Keratinocyte (primary cell): ENCODE data around the gene GRM7. TPM values are rescaled to one million over a fixed set of nuclear protein-coding genes. Genes with fewer than 3 reads are reported as not detected.

Source experiments
- DNase-seq: peaks from one replicate; pipeline ENCODE4 v3.0.0-alpha.2; 2011; ENCODE audit warnings: low read depth, missing footprints, low spot score
- FAIRE-seq: peaks from 2 replicates; lab custom pipeline; 2011; peaks lifted over from hg19 to GRCh38; lab: Jason Lieb, UNC
- H2AFZ ChIP-seq: 2 replicates; pipeline ENCODE4 v1.6.0; 2012; ENCODE audit warnings: low read length, control low read depth, inconsistent platforms; ENCODE audit not compliant: control insufficient read depth
- H3K27ac ChIP-seq: 2 replicates; pipeline ENCODE4 v1.5.1; 2011; ENCODE audit warnings: low read length; ENCODE audit not compliant: control insufficient read depth, insufficient read depth
- H3K27me3 ChIP-seq: 3 replicates; pipeline ENCODE4 v1.6.0; 2011; ENCODE audit warnings: low read length; ENCODE audit not compliant: control insufficient read depth, insufficient read depth; ENCODE audit errors: extremely low read depth
- H3K36me3 ChIP-seq, 2 experiments: 2 replicates in 1 of 2; 3 replicates in 1 of 2; pipeline ENCODE4 v1.5.1; 2011; ENCODE audit warnings: low read length in 2 of 2, mild to moderate bottlenecking in 1 of 2; ENCODE audit not compliant: control insufficient read depth in 2 of 2, insufficient read depth in 2 of 2; ENCODE audit errors: extremely low read depth in 1 of 2
- H3K4me1 ChIP-seq: 3 replicates; pipeline ENCODE4 v1.5.1; 2011; ENCODE audit warnings: low read length; ENCODE audit not compliant: control insufficient read depth, insufficient read depth; ENCODE audit errors: extremely low read depth
- H3K4me2 ChIP-seq: 3 replicates; pipeline ENCODE4 v1.6.0; 2011; ENCODE audit warnings: low read depth, low read length; ENCODE audit not compliant: control insufficient read depth, insufficient read depth; ENCODE audit errors: extremely low read depth
- H3K4me3 ChIP-seq, 3 experiments: fragments of 200-600 bp in 1 of 3; sonication (generic) in 1 of 3; 2 replicates in 2 of 3; 3 replicates in 1 of 3; pipeline ENCODE4 v1.5.1; 2011 to 2016; ENCODE audit warnings: low read length in 3 of 3, mild to moderate bottlenecking in 3 of 3, control low read depth in 2 of 3, inconsistent platforms in 1 of 3, low read depth in 1 of 3, mixed read lengths in 1 of 3, mixed run types in 1 of 3, moderate library complexity in 1 of 3; ENCODE audit not compliant: control insufficient read depth in 2 of 3, insufficient read depth in 2 of 3; ENCODE audit errors: extremely low read depth in 1 of 3
- H3K79me2 ChIP-seq: 2 replicates; pipeline ENCODE4 v1.6.0; 2012; ENCODE audit warnings: low read length; ENCODE audit not compliant: control insufficient read depth, insufficient read depth
- H3K9ac ChIP-seq: 3 replicates; pipeline ENCODE4 v1.6.0; 2011; ENCODE audit warnings: low read length; ENCODE audit not compliant: control insufficient read depth, insufficient read depth; ENCODE audit errors: extremely low read depth
- H3K9me1 ChIP-seq: 3 replicates; pipeline ENCODE4 v1.6.0; 2011; ENCODE audit warnings: low read length; ENCODE audit not compliant: control insufficient read depth, insufficient read depth; ENCODE audit errors: extremely low read depth
- H3K9me3 ChIP-seq: 2 replicates; pipeline ENCODE4 v1.5.1; 2012; ENCODE audit warnings: low read depth, low read length; ENCODE audit not compliant: control insufficient read depth
- H4K20me1 ChIP-seq: 3 replicates; pipeline ENCODE4 v1.6.0; 2011; ENCODE audit warnings: low read length; ENCODE audit not compliant: control insufficient read depth, insufficient read depth; ENCODE audit errors: extremely low read depth
- CTCF ChIP-seq, 3 experiments: IDR thresholded peaks in 1 of 3; conservative IDR thresholded peaks in 1 of 3; optimal IDR thresholded peaks in 1 of 3; 2 replicates in 2 of 3; 3 replicates in 1 of 3; pipeline versions ENCODE3 to v1.5.1; 2011; ENCODE audit warnings: low read length in 3 of 3, mild to moderate bottlenecking in 3 of 3, moderate library complexity in 2 of 3, control low read depth in 1 of 3, inconsistent platforms in 1 of 3; ENCODE audit not compliant: insufficient read depth in 2 of 3; ENCODE audit errors: extremely low read depth in 1 of 3
- EZH2 ChIP-seq: IDR thresholded peaks from one replicate; pipeline ENCODE4 v1.6.1; 2012; ENCODE audit warnings: inconsistent platforms, mild to moderate bottlenecking, low read length, moderate library complexity
- dilution Hi-C: fragments of 300-500 bp; cut with MboI; formaldehyde crosslinking; loops from one replicate; pipeline ENCODE4 v1.7.0; 2020; ENCODE audit warnings: low sequenced_read_pairs; ENCODE audit not compliant: extremely low pct_ligation_motif_present
- polyA plus RNA-seq, 5 experiments: library from polyadenylated mRNA; depleted of rRNA in 3 of 5; stranded (reverse) in 3 of 5; stranded (forward) in 1 of 5; unstranded in 1 of 5; fragments of >200 nt; gene quantifications; 1 replicate in 1 of 5; 2 replicates in 3 of 5; 3 replicates in 1 of 5; pipeline versions ENCODE4 v1.2.1 to v1.2.3, GENCODE V29; 2011 to 2012; ENCODE audit warnings: missing spikeins in 2 of 5, low read depth in 1 of 5, low replicate concordance in 1 of 5

Gene GRM7
- polyA plus RNA-seq, 1 donor (not counting 4 experiments of a cell fraction or from before 2014, with no cell fraction given) = not detected

GRCh38 chr3:7710284-7710683, 849.4 kb downstream of the GRM7 start:
- H3K27ac ChIP-seq = no peak overlapping the region
- H4K20me1 ChIP-seq = no peaks in the 10 kb centered on the region
- no peak overlapping the region for H2AFZ ChIP-seq
- no peaks in the 10 kb centered on the region for H3K9me3 ChIP-seq
- H3K79me2 ChIP-seq = no peaks in the 10 kb centered on the region
- no peaks in the 10 kb centered on the region for H3K9me1 ChIP-seq
- DNase-seq = no peak
- H3K4me1 ChIP-seq = no peaks in the 10 kb centered on the region
- no peak for FAIRE-seq
- H3K4me2 ChIP-seq = no peak overlapping the region
- dilution Hi-C loops = no loop called here
- H3K4me3 ChIP-seq = no peak overlapping the region
- H3K9ac ChIP-seq = no peak overlapping the region
- no peaks in the 10 kb centered on the region for H3K27me3 ChIP-seq
- TF ChIP-seq CTCF (optimal IDR thresholded peaks at IDR 0.05 in 1 of 3, IDR thresholded peaks at IDR 0.05 in 1 of 3, conservative IDR thresholded peaks at IDR 0.05 in 1 of 3; ENCODE audit: extremely low read depth in 1 of 3, insufficient read depth in 2 of 3, low read length in 3 of 3) (no peak), EZH2 (no peak)
- H3K36me3 ChIP-seq = no peaks in the 10 kb centered on the region

- Histone ChIP-seq H3K9me1 (no peaks in the 10 kb centered on the region), H3K4me2 (no peak overlapping the region), H3K9me3 (no peaks in the 10 kb centered on the region), H3K4me3 (no peak overlapping the region), H3K4me1 (no peaks in the 10 kb centered on the region), H3K9ac (no peak overlapping the region), H4K20me1 (no peaks in the 10 kb centered on the region), H3K27me3 (no peaks in the 10 kb centered on the region), H3K36me3 (no peaks in the 10 kb centered on the region), H2AFZ (no peak overlapping the region), H3K27ac (no peak overlapping the region), H3K79me2 (no peaks in the 10 kb centered on the region)
- TF ChIP-seq CTCF (optimal IDR thresholded peaks at IDR 0.05 in 1 of 3, IDR thresholded peaks at IDR 0.05 in 1 of 3, conservative IDR thresholded peaks at IDR 0.05 in 1 of 3; ENCODE audit: extremely low read depth in 1 of 3, insufficient read depth in 2 of 3, low read length in 3 of 3) = no peak
- TF ChIP-seq EZH2 = no peak
- FAIRE-seq = no peak
- dilution Hi-C loops = no loop called here
- DNase-seq = no peak
Measured at GRCh38 chr3:7713724-7714123, 852.8 kb downstream of the GRM7 start.
